BJ (cell line): ENCODE measurements around the gene PTGDS. TPM values are rescaled to one million over a fixed set of nuclear protein-coding genes. Genes with fewer than 3 reads are reported as not detected.

Experiments used
- CTCF ChIA-PET: fragments of 350-600 bp; formaldehyde crosslinking; extraction: SDS; loops from one replicate; lab custom pipeline; 2021; ENCODE audit warnings: antibody characterized with exemption, inconsistent platforms; lab: Yijun Ruan, JAX
- POLR2A ChIA-PET: fragments of 300-600 bp; sonication (Branson Sonifier 250); formaldehyde crosslinking; extraction: SDS; loops from one replicate; lab custom pipeline; 2021; ENCODE audit warnings: antibody characterized with exemption; lab: Charles Lee
- DNase-seq: peaks from one replicate; pipeline ENCODE4 v3.0.0-alpha.2; 2011; ENCODE audit warnings: low read depth
- H3K27me3 ChIP-seq: 2 replicates; pipeline ENCODE4 v1.6.0; 2011; ENCODE audit warnings: low read length; ENCODE audit not compliant: control insufficient read depth, insufficient read depth
- H3K36me3 ChIP-seq: 2 replicates; pipeline ENCODE4 v1.5.1; 2011; ENCODE audit warnings: low read length; ENCODE audit not compliant: control insufficient read depth, insufficient read depth
- H3K4me3 ChIP-seq: 2 replicates; pipeline ENCODE4 v1.5.1; 2011; ENCODE audit warnings: low read depth, mild to moderate bottlenecking, control low read depth, low read length
- CTCF ChIP-seq: IDR thresholded peaks from 2 replicates; pipeline ENCODE4 v1.5.1; 2011; ENCODE audit warnings: low read depth, mild to moderate bottlenecking, control low read depth, inconsistent platforms, low read length, moderate library complexity; ENCODE audit not compliant: insufficient read depth
- polyA plus RNA-seq: library from polyadenylated mRNA; depleted of rRNA; stranded (reverse); fragments of >200 nt; gene quantifications from 2 replicates; pipeline ENCODE4 v1.2.3, GENCODE V29; 2011

The PTGDS gene
- polyA plus RNA-seq, 1 experiment, result 0.58 TPM

- ChIA-PET CTCF (no interaction called here), POLR2A (no interaction called here)
- DNase-seq, result no peak
- no peak for TF ChIP-seq CTCF
- no peak overlapping the region for H3K4me3 ChIP-seq
- peaks cover 1% of the 10 kb centered on the region for H3K27me3 ChIP-seq
- H3K36me3 ChIP-seq, result no peaks in the 10 kb centered on the region
Observed at GRCh38 chr9:136983656-136984314, 6.5 kb downstream of the PTGDS start.

- DNase-seq, result no peak
- Histone ChIP-seq H3K4me3 (no peak overlapping the region), H3K36me3 (no peaks in the 10 kb centered on the region), H3K27me3 (peaks cover 1% of the 10 kb centered on the region)
- ChIA-PET CTCF (no interaction called here), POLR2A (no interaction called here)
- no peak for TF ChIP-seq CTCF
Observed at GRCh38 chr9:136984464-136985026, 7.2 kb downstream of the PTGDS start.

GRCh38 chr9:136985027-136985602 is 7.8 kb downstream of the PTGDS start:
- DNase-seq, result no peak
- no peak for TF ChIP-seq CTCF
- Histone ChIP-seq H3K36me3 (no peaks in the 10 kb centered on the region), H3K4me3 (no peak overlapping the region), H3K27me3 (peaks cover 1% of the 10 kb centered on the region)
- ChIA-PET CTCF (interaction anchor here (0.5 kb wide), 1 partner anchor 206 kb away, joined by 3 read pairs; no protein-coding TSS in a partner anchor), POLR2A (no interaction called here)

GRCh38 chr9:136985853-136986252 is 8.5 kb downstream of the PTGDS start:
- no peak for DNase-seq
- TF ChIP-seq CTCF, result no peak
- Histone ChIP-seq H3K4me3 (no peak overlapping the region), H3K27me3 (peaks cover 1% of the 10 kb centered on the region), H3K36me3 (no peaks in the 10 kb centered on the region)
- POLR2A ChIA-PET, result no interaction called here
- CTCF ChIA-PET, result interaction anchor here (0.5 kb wide), 1 partner anchor 207 kb away, joined by 3 read pairs; no protein-coding TSS in a partner anchor

- POLR2A ChIA-PET, result no interaction called here
- CTCF ChIA-PET, result interaction anchor here (1.1 to 1.4 kb wide), 3 partner anchors 40 to 58 kb away, joined by 4 to 5 read pairs (median 4); partner anchors contain the start of gene NPDC1
Observed at GRCh38 chr9:136988872-136989271, 11.6 kb downstream of the PTGDS start.

More at GRCh38 chr9:136988872-136989271, 11.6 kb downstream of the PTGDS start:
- H3K4me3 ChIP-seq, result no peak overlapping the region
- TF ChIP-seq CTCF, result no peak
- no peak for DNase-seq
- no peaks in the 10 kb centered on the region for H3K36me3 ChIP-seq
- H3K27me3 ChIP-seq, result no peaks in the 10 kb centered on the region; the same call in 1 of the 2 replicates
